Inflammatory macrophage treated with lipopolysaccharide for 4 hours (primary cell): Measurements from ENCODE around the gene CD99.
A peak's percentile ranks its signal among the peaks of the same experiment; 100 is the strongest.

Source experiments
- DNase-seq: peaks from one replicate; pipeline ENCODE4 v3.0.0-alpha.2; 2020

Gene CD99

GRCh38 chrX:2676794-2677675 is 14.1 kb upstream of the CD99 start:
- no peak for DNase-seq

DNA sequence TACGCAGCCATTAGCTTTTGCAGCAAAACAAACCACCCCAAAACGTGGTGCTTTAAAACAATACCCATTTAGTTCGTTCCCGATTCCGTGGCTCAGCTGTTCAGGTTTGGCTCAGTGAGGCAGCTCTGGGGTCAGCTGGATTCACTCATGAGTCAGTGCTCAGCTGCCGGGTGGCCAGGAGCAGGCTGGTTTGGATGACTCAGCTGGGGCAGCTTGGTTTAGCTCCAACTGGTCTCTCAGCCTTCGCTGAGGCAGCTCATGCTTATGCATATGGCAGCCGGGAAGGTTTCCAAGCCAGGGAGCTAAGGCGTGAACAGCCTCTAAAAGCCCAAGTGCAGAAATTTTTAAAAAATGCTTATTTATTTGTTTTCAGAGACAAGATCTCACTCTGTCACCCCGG is 13.3 kb upstream of the CD99 start:
- no peak for DNase-seq

DNA sequence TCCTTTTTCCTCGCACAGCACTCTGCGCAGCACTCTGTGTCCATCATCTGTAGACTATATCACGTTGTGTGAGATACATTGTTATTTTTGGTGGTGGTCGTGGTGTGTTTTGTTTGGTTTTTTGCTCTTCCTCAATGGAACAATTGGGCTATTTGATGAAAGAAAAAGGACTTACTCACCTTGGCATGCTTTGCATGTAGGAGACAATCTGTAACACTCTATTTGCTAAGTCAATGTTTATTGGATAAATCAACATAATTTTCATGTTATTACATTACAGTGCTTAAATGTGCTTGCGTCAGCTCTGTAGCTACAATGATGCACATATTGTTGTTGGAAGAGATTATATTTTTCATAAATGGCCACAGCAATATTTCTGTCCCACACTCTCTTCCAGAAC is 12.5 kb upstream of the CD99 start:
- no peak for DNase-seq

- no peak for DNase-seq
Measured at GRCh38 chrX:2679534-2680485, 11.3 kb upstream of the CD99 start.

DNA sequence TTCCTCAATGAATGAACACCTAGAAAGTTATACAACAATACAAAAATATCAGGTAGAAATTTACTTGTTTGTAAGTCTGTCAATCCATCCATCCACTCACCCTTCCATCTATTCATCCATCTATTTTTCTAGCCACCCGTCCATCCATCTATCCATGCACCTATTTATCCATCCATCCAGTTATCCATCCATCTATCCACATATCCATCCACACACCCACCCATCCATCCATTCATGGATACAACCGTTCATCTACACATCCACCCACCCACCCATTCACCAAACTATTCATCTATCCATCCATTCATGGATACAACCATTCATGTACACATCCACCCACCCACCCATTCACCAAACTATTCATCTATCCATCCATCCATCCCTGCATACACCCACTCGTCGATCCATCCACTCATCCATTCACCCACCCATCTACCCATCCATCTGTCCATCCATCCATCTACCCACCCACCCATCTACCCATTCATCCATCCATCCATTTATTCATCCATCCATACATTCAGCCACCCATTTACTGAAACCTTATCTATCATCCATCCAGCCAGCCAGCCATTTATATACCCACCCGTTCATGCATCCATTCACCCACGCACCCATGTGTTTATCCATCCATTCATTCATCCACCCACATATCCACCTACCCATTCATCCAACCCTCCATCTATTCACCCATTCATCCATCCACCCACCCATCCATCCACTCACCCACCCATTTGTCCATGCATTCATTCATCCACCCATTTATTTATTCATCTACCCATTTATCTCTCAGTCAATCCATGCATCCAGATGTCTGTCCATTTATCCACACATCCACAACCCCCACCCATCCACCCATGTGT is 10.4 kb upstream of the CD99 start:
- DNase-seq: no peak

DNA sequence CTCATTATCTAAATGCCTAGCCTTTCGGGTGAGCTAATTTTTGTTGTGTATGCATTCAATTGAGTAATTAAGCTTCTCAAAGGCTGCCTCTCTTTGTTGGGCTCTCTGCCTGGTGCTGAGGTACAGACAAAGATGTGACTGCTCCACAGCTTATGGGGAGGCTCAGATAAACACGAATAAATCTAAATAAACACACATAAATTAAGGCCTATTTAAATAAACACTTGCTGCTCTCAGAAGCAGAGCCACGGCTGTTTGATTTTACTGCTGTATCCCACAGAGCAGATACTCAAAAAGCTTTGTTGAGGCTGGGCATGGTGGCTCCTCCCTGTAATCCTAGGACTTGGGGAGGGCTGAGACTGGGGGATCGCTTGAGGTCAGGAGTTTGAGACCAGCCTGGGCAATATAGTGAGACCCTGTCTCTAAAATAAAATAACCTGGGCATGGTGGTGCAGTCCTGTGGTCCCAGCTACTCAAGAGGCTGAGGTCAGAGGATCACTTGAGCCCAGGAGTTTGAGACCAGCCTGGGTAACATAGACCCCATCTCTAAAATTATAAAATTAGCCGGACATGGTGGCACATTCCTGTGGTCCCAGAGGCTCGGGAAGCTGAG is 8.4 kb upstream of the CD99 start:
- DNase-seq: no peak

- DNase-seq: no peak
Measured at GRCh38 chrX:2684256-2684655, 6.8 kb upstream of the CD99 start.

DNA sequence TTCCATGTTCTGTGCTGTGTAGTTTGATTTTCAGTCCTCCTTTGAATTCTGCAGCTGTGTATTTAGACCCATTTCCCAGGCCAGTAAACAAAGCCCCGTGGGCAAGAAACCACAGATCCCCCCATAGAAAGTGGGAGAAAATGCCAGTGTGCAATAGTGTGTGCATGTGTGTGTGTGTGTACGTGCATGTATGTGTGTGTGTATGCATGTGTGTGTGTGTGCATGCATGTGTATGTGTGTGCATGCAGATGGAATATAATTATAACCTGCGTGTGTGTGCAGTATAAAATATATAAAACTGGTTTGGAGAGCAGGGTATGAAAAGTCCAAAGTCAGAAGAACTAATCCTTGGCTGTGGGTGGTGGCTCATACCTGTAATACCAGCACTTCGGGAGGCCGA is 5.2 kb upstream of the CD99 start:
- no peak for DNase-seq

DNA sequence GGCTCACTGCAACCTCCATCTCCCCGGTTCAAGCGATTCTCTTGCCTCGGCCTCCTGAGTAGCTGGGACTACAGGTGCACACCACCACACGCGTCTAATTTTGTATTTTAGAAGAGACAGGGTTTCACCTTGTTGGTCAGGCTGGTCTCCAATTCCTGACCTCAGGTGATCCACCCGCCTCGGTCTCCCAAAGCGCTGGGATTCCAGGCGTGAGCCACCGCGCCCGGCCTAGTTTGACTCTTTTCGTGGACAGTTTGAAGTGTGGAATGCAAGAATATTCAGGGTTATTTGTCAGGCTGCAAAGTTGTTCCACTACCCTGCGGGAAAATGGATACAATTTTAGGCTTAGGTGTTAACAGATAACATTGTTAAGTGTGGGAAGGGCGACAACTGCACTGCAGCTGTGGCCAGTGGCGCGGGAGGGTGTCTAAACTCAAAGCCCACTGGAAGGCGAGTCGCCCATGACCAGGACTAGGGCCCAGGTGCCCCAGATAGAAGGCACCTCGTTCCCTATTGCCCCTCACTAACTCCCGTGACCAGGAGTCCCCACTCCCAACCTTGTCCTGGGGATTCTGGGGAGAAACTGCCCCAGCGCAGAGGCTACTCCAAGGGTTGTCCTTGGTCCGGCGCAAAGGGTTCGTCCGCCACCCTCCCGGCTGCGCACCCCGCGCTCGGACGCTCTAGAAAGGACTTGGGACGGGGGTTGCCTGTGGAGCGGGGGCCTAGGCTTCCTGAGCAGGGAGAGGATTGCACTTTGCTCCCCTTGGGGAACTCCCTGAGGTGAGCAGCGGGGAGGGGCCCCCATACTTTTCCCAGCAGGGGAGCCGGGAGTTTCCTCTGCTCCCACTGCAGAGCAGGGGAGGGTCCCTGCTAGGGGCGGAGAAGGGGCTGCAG is 1.1 kb upstream of the CD99 start:
- no peak for DNase-seq

DNA sequence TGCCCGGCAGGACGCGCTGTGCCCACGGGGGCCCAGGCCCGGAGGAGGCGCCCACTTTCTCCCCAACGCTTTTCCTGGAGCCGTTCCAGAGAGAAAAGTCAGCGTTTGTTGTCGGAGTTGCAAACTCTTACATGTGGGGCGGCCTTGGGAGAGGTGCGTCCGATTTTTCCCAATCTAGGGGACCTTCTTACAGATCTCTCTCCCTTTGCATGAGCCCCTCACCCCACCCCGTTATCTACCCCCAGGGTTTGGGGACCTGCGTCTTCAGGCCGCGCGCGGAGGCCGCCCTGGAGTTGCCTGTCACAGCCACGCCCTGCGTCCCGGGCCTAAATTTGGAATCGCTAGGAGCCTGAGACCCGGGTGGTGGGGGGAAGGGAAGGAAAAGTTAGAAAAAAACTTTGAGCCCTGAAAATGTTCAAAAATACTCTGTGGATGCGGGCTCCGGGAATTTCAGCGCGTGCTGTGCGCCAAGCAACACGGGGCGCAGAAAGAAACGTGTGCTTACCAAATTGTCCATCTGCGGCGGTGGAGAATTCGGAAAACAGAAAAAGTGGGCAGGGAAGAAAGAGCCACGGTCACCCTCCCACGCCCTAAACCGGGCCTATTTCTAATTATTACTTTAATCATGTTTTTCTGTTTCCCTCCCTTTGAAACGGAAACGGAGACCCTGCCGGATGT is 587 bp downstream of the CD99 start:
- DNase-seq: peak; percentile 32

GRCh38 chrX:2692221-2693112 is 1.4 kb downstream of the CD99 start:
- peak; percentile 43 for DNase-seq

- DNase-seq: no peak
Measured at GRCh38 chrX:2693113-2694002, 2.3 kb downstream of the CD99 start.

GRCh38 chrX:2694914-2695267 is 3.8 kb downstream of the CD99 start:
- DNase-seq: no peak

DNA sequence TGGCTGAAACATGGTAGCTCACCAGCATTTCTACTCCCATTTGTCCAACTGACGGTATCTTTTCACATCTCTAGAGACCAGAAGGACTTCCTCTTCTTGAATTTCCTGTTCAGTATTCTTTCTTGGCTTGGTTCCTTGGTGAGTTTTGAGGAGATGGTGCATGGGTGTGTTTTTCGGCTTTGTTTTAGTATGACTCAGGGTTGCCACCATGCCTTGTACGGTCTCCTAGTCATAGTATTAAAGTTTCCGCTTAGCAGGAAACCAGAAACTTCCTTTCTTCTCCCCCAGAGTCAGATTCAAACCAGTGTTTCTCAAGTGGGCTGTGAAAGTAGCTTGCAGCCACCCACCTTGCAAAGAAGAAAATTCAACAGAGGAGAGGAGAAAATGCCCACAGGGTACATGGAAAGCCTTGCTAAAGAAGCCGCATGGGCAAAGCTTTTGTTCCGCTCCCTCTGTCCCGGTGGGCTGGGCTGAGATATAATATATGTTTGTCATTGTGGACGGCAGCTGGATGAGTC is 5.7 kb downstream of the CD99 start:
- peak; percentile 90 for DNase-seq

DNA sequence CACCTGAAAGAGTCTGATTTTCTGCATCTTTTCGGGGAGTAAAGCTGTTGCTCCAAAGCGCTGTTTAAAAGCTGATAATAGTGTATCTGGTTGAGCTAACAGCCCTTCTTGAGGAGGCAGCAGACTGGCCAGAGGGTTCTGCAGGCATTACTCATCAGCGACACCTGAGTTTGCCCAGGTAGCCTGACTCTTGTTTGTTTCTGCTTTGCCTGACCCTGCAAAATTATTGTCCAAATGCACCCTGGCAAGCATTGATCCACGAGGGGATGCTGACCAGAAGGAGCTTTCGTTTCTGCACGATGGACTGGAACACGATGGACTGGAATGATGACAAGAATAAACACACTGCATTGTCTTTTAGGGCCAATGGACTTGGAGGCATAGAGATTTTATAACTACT is 6.2 kb downstream of the CD99 start:
- no peak for DNase-seq

GRCh38 chrX:2697741-2698299 is 6.7 kb downstream of the CD99 start:
- DNase-seq: no peak

GRCh38 chrX:2698604-2699003 is 7.5 kb downstream of the CD99 start:
- no peak for DNase-seq

GRCh38 chrX:2699959-2700358 is 8.9 kb downstream of the CD99 start:
- no peak for DNase-seq
